H1 (cell line): ENCODE data around the gene INAVA. TPM values are rescaled to one million over a fixed set of nuclear protein-coding genes. Genes with fewer than 3 reads are reported as not detected.

ENCODE experiments used
- CTCF ChIP-seq, 3 experiments: IDR thresholded peaks; 1 replicate in 2 of 3; 2 replicates in 1 of 3; pipeline versions ENCODE4 v1.5.1 to v1.6.1; 2011; ENCODE audit warnings: low read length in 3 of 3, mild to moderate bottlenecking in 3 of 3, inconsistent platforms in 2 of 3, low read depth in 1 of 3, moderate library complexity in 1 of 3; ENCODE audit not compliant: insufficient read depth in 1 of 3; ENCODE audit errors: control extremely low read depth in 1 of 3
- FOSL1 ChIP-seq: IDR thresholded peaks from 2 replicates; pipeline ENCODE4 v1.6.1; 2011; ENCODE audit warnings: mild to moderate bottlenecking, low read depth, low read length, moderate library complexity; ENCODE audit not compliant: insufficient read depth
- GTF2F1 ChIP-seq: IDR thresholded peaks from 2 replicates; pipeline ENCODE4 v1.6.1; 2012; ENCODE audit warnings: low read depth, low read length, improper control_type of control experiment, borderline replicate concordance
- HDAC2 ChIP-seq, 2 experiments: fragments of 300-600 bp in 1 of 2; sonication (generic) in 1 of 2; IDR thresholded peaks; 2 replicates each; pipeline ENCODE4 v1.6.1; 2011 to 2012; ENCODE audit warnings: low read depth in 2 of 2, low read length in 2 of 2, mild to moderate bottlenecking in 2 of 2, moderate library complexity in 2 of 2, borderline replicate concordance in 1 of 2, inconsistent platforms in 1 of 2
- JUN ChIP-seq: IDR thresholded peaks from 2 replicates; pipeline ENCODE4 v1.6.1; 2011; ENCODE audit warnings: low read depth, mild to moderate bottlenecking, improper control_type of control experiment, low read length
- RNF2 ChIP-seq: fragments of 200-900, 300-1000 bp; sonication (generic); IDR thresholded peaks from 2 replicates; pipeline ENCODE4 v1.7.1; 2016; ENCODE audit warnings: borderline replicate concordance, low read depth, mild to moderate bottlenecking, antibody characterized with exemption, low read length; ENCODE audit not compliant: poor library complexity, severe bottlenecking; ENCODE audit errors: missing control alignments
- SUZ12 ChIP-seq: fragments of 200-600 bp; sonication (generic); IDR thresholded peaks from 2 replicates; pipeline ENCODE4 v1.6.1; 2012; ENCODE audit warnings: mild to moderate bottlenecking, inconsistent platforms, low read length, moderate library complexity, mixed read lengths
- polyA plus RNA-seq, 7 experiments: library from polyadenylated mRNA; depleted of rRNA in 3 of 7; stranded (reverse) in 5 of 7; unstranded in 2 of 7; fragments of >200 nt in 5 of 7; fragments of 200-250 nt in 2 of 7; gene quantifications; 1 replicate in 5 of 7; 2 replicates in 1 of 7; 4 replicates in 1 of 7; pipeline versions ENCODE4 v1.2.1 to v1.2.3, GENCODE V29; 2011 to 2013; ENCODE audit warnings: missing spikeins in 2 of 7, mixed read lengths in 2 of 7
- total RNA-seq: library from RNA; stranded (reverse); fragmentation: NEBNext Ultra II Directional; extraction: Animal tissue kit (Norgen Biotek cat#: 25700); gene quantifications from 2 replicates; pipeline ENCODE4 v1.2.1, GENCODE V29; 2021

Gene INAVA
- total and polyA plus RNA-seq, 2 of the 8 experiments (the other 6 are each of a cell fraction or from before 2014, with no cell fraction given), result 46.8 to 49.3 TPM

- TF ChIP-seq FOSL1 (no peak), SUZ12 (no peak), RNF2 (no peak), CTCF (IDR thresholded peaks at IDR 0.05; ENCODE audit: control extremely low read depth in 1 of 3, insufficient read depth in 1 of 3, low read depth in 1 of 3, low read length in 3 of 3) (no peak), GTF2F1 (no peak), HDAC2 (IDR thresholded peaks at IDR 0.05; ENCODE audit: borderline replicate concordance in 1 of 2, low read depth in 2 of 2, low read length in 2 of 2) (no peak), JUN (no peak)
These were observed 1.3 kb downstream of the INAVA start (continued) for GRCh38 chr1:200895801-200896530.
